GM18511 (cell line): ENCODE results near the gene LIX1L.
A peak's percentile ranks its signal among the peaks of the same experiment; 100 is the strongest.

Experiments used
- ATAC-seq: cut with Tn5 transposase; IDR thresholded peaks from one replicate; pipeline ENCODE4 v1.9.1; 2021; ENCODE audit warnings: mild to moderate bottlenecking, moderate library complexity; ENCODE audit not compliant: unreplicated experiment

LIX1L gene

GRCh38 chr1:145957443-145958319, at the start of gene LIX1L:
Gene LIX1L (minus strand): TSS chr1:145958017. CDS start chr1:145957927, 90 bp downstream.
- peak; percentile 89 for ATAC-seq

- ATAC-seq: no peak
Measured at GRCh38 chr1:146001709-146002108, 43.9 kb upstream of the LIX1L start.

- ATAC-seq: no peak
Measured at GRCh38 chr1:145999321-146000024, 41.7 kb upstream of the LIX1L start.

DNA sequence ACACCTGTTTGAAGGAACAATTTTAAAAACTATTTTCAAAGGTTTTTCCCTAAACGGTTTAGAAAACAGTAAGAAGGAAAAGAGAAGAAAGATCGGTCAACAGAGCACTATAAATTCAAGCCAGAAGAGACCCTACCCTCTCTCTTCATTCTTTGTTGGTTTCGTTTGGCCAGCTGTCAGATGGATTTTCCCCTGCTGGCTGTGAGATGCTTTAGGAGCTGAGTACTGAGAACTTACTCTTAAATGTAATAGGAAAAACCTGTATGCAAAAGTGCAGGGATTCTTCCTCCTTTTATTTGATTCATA, 39.9 kb upstream of the LIX1L start:
- ATAC-seq: no peak

GRCh38 chr1:145997016-145997717, 39.4 kb upstream of the LIX1L start:
- ATAC-seq: peak; percentile 61

DNA sequence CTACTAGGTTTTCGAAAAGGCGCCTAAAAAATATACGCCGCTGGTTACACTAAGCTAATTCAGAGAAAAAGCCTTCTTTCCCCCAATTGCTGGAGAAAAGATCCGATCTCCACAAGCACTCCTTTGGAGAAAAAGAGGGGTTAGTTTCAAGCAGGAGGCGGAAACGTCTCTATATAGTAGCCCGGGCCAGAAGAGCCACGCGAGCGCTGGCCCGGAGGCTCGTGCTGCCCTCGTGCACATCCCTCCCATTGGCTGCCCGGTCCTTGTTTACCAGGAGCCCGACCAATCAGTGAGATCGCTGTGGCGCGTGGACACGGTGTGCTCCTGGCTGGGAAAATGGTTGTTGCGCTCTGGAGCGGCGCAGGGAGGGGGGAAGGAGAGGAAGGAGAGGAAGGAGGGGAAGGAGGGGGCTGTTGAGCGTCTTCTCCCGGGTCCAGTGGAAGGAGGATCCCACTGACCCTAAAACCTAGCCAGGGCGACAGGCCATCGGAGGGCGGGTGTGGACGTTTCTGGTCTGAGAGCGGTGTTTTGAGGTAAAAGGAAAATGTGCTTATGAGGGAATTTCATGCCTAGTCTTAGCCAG, 38.7 kb upstream of the LIX1L start, which contains the start of gene TXNIP:
Gene TXNIP, minus strand, starts transcription at position 147 of the 583 bp plus-strand sequence. CDS start 313 bp downstream, outside the sequence.
- peak; percentile 94 for ATAC-seq

- no peak for ATAC-seq
Measured at GRCh38 chr1:145995964-145996432, 38.2 kb upstream of the LIX1L start.

- ATAC-seq: no peak
Measured at GRCh38 chr1:145995148-145995881, 37.5 kb upstream of the LIX1L start.

DNA sequence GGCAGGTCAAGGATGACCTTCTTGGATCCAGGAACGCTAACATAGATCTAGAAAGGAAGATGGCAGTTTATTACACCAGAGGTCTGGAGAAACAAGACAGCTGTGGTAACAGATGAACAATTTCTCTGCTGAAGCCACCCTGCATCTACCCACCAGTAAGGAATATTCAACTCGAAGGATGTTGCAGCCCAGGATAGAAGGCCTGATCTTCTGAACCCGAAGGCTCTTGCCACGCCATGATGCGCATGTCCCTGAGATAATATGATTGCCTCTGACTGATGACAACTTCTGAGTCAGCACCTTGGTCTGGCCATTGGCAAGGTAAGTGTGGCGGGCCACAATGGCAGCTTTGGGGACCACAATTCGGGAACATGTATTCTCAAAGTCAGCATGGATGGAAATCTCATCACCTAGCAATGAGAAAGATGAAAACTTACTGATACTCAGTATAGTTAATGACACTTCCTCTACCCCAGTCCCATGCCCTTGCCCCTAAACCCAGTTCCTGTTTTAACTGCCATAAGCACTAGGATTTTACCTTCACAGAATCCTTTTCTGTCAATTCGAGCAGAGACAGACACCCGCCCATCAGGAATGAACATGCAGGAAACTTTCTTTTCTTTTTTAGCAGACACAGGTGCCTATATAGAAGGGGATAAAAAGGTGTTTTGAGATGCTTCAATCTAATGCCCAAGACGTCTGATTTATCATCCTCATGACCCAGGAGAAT, 36.7 kb upstream of the LIX1L start:
- no peak for ATAC-seq

GRCh38 chr1:145993618-145994390, 36.0 kb upstream of the LIX1L start:
- no peak for ATAC-seq

DNA sequence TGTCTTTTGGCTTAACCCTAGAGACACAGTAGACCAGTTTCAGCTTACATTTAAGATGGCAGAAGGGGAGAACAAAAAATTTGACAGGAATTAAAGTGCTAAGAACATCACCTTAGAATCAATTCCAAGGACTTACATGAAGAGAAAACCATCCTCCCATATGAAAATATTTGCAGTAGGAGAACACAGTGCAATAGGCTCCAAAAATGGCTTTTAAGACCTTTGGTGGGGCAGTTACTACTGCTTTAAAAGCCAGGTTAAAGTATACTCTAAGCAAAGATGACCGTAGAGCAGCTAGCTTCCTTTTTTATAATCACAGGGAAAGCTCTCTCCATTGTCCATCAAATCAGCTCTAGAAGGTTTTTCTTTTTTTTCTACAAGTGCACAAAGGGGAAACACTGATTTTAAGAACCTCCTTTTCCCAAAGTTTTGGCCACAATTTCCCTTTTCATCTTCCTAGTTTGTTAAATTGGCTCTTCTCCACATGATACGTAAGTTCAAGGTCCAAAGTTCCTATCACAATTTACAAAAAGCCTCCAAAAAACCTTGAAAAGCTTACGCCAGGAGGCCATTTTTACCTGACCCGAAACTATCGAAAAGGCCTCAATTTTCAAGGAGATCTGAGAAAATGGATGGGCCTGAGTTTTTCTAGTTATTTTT, 35.3 kb upstream of the LIX1L start:
- ATAC-seq: no peak

GRCh38 chr1:145992502-145992936, 34.7 kb upstream of the LIX1L start:
- no peak for ATAC-seq

- ATAC-seq: no peak
Measured at GRCh38 chr1:145991735-145992412, 34.1 kb upstream of the LIX1L start.

DNA sequence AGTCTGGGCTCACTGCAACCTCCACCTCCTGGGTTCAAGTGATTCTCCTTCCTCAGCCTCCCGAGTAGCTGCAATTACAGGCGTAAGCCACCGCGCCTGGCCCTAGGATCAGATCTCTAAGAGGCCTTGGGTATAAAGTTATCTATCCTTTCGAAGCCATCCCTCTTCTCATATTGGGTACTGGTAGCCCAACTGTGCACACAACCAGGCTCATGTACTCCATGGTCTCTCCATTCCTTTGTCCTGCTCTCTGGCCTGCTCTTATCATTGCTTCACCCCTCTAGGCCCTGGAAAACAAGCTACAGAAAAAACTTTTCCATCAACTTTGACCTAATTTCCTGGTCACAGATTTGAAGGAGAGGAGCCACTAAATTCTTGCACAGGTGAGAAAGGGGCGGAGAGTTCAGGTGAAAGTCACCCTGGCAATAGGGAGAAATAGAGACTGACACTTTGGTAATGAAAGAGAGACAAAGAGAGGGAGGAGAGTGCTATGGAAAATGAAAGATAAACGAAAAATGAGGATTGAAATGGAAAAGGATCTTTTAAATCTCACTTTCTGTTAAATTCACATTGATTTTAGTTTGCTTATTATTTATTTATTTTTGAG, 32.5 kb upstream of the LIX1L start:
- ATAC-seq: no peak

GRCh38 chr1:145988773-145989172, 31.0 kb upstream of the LIX1L start:
- ATAC-seq: no peak

DNA sequence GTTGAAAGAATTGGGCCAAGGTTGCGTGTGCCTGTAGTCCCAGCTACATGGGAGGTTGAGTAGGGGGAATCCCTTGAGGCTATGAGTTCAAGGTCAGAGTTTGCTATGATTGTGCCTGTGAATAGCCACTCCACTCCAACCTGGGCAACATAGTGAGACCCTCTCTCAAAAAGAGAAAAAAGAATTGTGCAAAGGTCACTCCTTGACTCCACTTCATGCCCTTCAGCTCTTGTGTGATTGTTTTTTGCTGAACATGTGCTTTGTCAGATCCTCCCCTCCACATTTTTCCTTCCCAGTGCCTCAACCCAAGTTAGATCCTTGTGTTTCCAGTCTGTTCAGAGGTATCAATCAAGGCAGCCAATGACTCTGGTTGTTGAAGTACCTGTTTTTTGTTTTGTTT, 30.1 kb upstream of the LIX1L start:
- ATAC-seq: no peak

- no peak for ATAC-seq
Measured at GRCh38 chr1:145986551-145986950, 28.7 kb upstream of the LIX1L start.
